Parathyroid adenoma (tissue), 2 donors: ENCODE data around the gene PARP16.
A peak's percentile ranks its signal among the peaks of the same experiment; 100 is the strongest.
"Not testable (repeated sequence)": the region's sequence is repeated elsewhere in the genome, so short reads cannot be mapped to it uniquely, and the experiment has no call there.

Experiments used
- H2AFZ ChIP-seq: fragments of 300-600 bp; sonication (generic); one replicate; pipeline ENCODE4 v1.7.0; 2017; ENCODE audit warnings: antibody characterized with exemption, mild to moderate bottlenecking
- H3K27ac ChIP-seq: fragments of 300-600 bp; sonication (generic); one replicate; pipeline ENCODE4 v1.7.0; 2017
- H3K27me3 ChIP-seq: fragments of 300-600 bp; sonication (generic); one replicate; pipeline ENCODE4 v1.7.0; 2017; ENCODE audit warnings: low read length; ENCODE audit not compliant: control insufficient read depth, insufficient read depth
- H3K36me3 ChIP-seq: fragments of 300-600 bp; sonication (generic); one replicate; pipeline ENCODE4 v1.7.0; 2017; ENCODE audit warnings: low read length; ENCODE audit not compliant: control insufficient read depth, insufficient read depth
- H3K4me1 ChIP-seq: fragments of 300-600 bp; sonication (generic); one replicate; pipeline ENCODE4 v1.7.0; 2017; ENCODE audit warnings: control low read depth
- H3K4me2 ChIP-seq: fragments of 300-600 bp; sonication (generic); one replicate; pipeline ENCODE4 v1.7.0; 2017; ENCODE audit warnings: low read length
- H3K4me3 ChIP-seq: fragments of 300-600 bp; sonication (generic); one replicate; pipeline ENCODE4 v1.7.0; 2017; ENCODE audit warnings: low read depth, low read length
- H3K79me2 ChIP-seq: fragments of 300-600 bp; sonication (generic); one replicate; pipeline ENCODE4 v1.7.0; 2017; ENCODE audit warnings: control low read depth
- H3K9ac ChIP-seq: fragments of 300-600 bp; sonication (generic); one replicate; pipeline ENCODE4 v1.7.0; 2017; ENCODE audit warnings: mild to moderate bottlenecking
- H3K9me3 ChIP-seq: fragments of 300-600 bp; sonication (generic); one replicate; pipeline ENCODE4 v1.7.0; 2017; ENCODE audit warnings: low read length; ENCODE audit not compliant: control insufficient read depth
- CTCF ChIP-seq: fragments of 300-600 bp; sonication (generic); IDR thresholded peaks from one replicate; pipeline ENCODE4 v1.7.0; 2017; ENCODE audit warnings: antibody characterized with exemption, mild to moderate bottlenecking
- donor health status: primary hyperparathyroidism.

The PARP16 gene

GRCh38 chr15:65270811-65271545 is 15.7 kb downstream of the PARP16 start:
- not testable (repeated sequence) for H2AFZ ChIP-seq, H3K9ac ChIP-seq, H3K4me2 ChIP-seq, H3K4me3 ChIP-seq, H3K36me3 ChIP-seq, H3K79me2 ChIP-seq, H3K4me1 ChIP-seq, H3K27ac ChIP-seq, H3K9me3 ChIP-seq, H3K27me3 ChIP-seq
- peak; percentile 67 for TF ChIP-seq CTCF

GRCh38 chr15:65268411-65268810 is 18.3 kb downstream of the PARP16 start:
- Histone ChIP-seq H2AFZ (no peak overlapping the region), H3K9me3 (no peaks in the 10 kb centered on the region), H3K79me2 (peaks cover 8% of the 10 kb centered on the region), H3K4me1 (no peaks in the 10 kb centered on the region), H3K9ac (no peak overlapping the region), H3K4me3 (no peak overlapping the region), H3K36me3 (no peaks in the 10 kb centered on the region), H3K4me2 (no peak overlapping the region), H3K27me3 (no peaks in the 10 kb centered on the region), H3K27ac (no peak overlapping the region)
- no peak for TF ChIP-seq CTCF

- TF ChIP-seq CTCF = no peak
- H3K4me1 ChIP-seq = no peaks in the 10 kb centered on the region
- peaks cover 8% of the 10 kb centered on the region for H3K79me2 ChIP-seq
- H3K27ac ChIP-seq = no peak overlapping the region
- no peaks in the 10 kb centered on the region for H3K36me3 ChIP-seq
- no peaks in the 10 kb centered on the region for H3K27me3 ChIP-seq
- H3K9ac ChIP-seq = no peak overlapping the region
- no peaks in the 10 kb centered on the region for H3K9me3 ChIP-seq
- no peak overlapping the region for H2AFZ ChIP-seq
- H3K4me3 ChIP-seq = no peak overlapping the region
- no peak overlapping the region for H3K4me2 ChIP-seq
Observed at GRCh38 chr15:65266469-65266868, 20.2 kb downstream of the PARP16 start.

- no peak overlapping the region for H3K4me3 ChIP-seq
- H2AFZ ChIP-seq = no peak overlapping the region
- no peaks in the 10 kb centered on the region for H3K27me3 ChIP-seq
- H3K36me3 ChIP-seq = no peaks in the 10 kb centered on the region
- peaks cover 6% of the 10 kb centered on the region for H3K79me2 ChIP-seq
- H3K4me1 ChIP-seq = no peaks in the 10 kb centered on the region
- H3K9me3 ChIP-seq = no peaks in the 10 kb centered on the region
- H3K4me2 ChIP-seq = no peak overlapping the region
- no peak for TF ChIP-seq CTCF
- H3K27ac ChIP-seq = no peak overlapping the region
- no peak overlapping the region for H3K9ac ChIP-seq
Observed at GRCh38 chr15:65264863-65265430, 21.7 kb downstream of the PARP16 start.

- H3K4me2 ChIP-seq = no peak overlapping the region
- no peak for TF ChIP-seq CTCF
- H3K9ac ChIP-seq = no peak overlapping the region
- no peaks in the 10 kb centered on the region for H3K9me3 ChIP-seq
- H3K79me2 ChIP-seq = peaks cover 4% of the 10 kb centered on the region
- no peak overlapping the region for H3K27ac ChIP-seq
- no peaks in the 10 kb centered on the region for H3K27me3 ChIP-seq
- no peaks in the 10 kb centered on the region for H3K36me3 ChIP-seq
- no peak overlapping the region for H2AFZ ChIP-seq
- H3K4me1 ChIP-seq = no peaks in the 10 kb centered on the region
- no peak overlapping the region for H3K4me3 ChIP-seq
Observed at GRCh38 chr15:65263313-65263712, 23.4 kb downstream of the PARP16 start.
